GM12878 (cell line): ENCODE measurements around the gene MPRIP. TPM values are rescaled to one million over a fixed set of nuclear protein-coding genes. Genes with fewer than 3 reads are reported as not detected.

Experiments
- ATAC-seq: fragments of 200-7000 bp; cut with Tn5 transposase; 3 replicates; pipeline ENCODE4 v1.9.1; 2020; ENCODE audit warnings: mild to moderate bottlenecking, moderate library complexity
- BruUV-seq: library from RNA; stranded (reverse); fragments of 400-500 nt; replicated peaks from 2 replicates; lab custom pipeline; 2021; lab: Mats Ljungman, UMichigan
- CTCF ChIA-PET: fragments of 300-600 bp; sonication (Branson Sonifier 250); formaldehyde crosslinking; extraction: SDS; loops from one replicate; lab custom pipeline; 2021; ENCODE audit warnings: inconsistent platforms; lab: Yijun Ruan, JAX
- POLR2A ChIA-PET: fragments of 350-600 bp; formaldehyde crosslinking; extraction: SDS; loops from one replicate; lab custom pipeline; 2021; ENCODE audit warnings: inconsistent platforms; lab: Charles Lee
- RAD21 ChIA-PET: fragments of 300-600 bp; sonication (Branson Sonifier 250); formaldehyde crosslinking; loops from one replicate; lab custom pipeline; 2023; ENCODE audit warnings: antibody characterized with exemption; ENCODE audit not compliant: unreplicated experiment; lab: Charles Lee
- SMC1A ChIA-PET: fragments of 300-600 bp; sonication (Branson Sonifier 250); formaldehyde crosslinking; loops from one replicate; lab custom pipeline; 2023; ENCODE audit not compliant: unreplicated experiment, uncharacterized antibody; lab: Charles Lee
- DNase-seq: peaks from one replicate; pipeline ENCODE4 v3.0.0-alpha.2; 2011; ENCODE audit warnings: low read depth, low spot score
- FAIRE-seq: peaks from 3 replicates; lab custom pipeline; 2011; peaks lifted over from hg19 to GRCh38; lab: Jason Lieb, UNC
- H2AFZ ChIP-seq: 2 replicates; pipeline ENCODE4 v1.6.0; 2011; ENCODE audit warnings: low read depth, low read length, control low read depth; ENCODE audit not compliant: control insufficient read depth
- H3K27ac ChIP-seq: 2 replicates; pipeline ENCODE4 v1.5.1; 2011; ENCODE audit warnings: control low read depth; ENCODE audit not compliant: control insufficient read depth, insufficient read depth
- H3K27me3 ChIP-seq, 2 experiments: replicated peaks in 1 of 2; 2 replicates each; pipeline versions ENCODE4 v1.6.0 to v1.6.1; 2011; ENCODE audit warnings: low read length in 1 of 2; ENCODE audit not compliant: control insufficient read depth in 2 of 2, insufficient read depth in 2 of 2
- H3K36me3 ChIP-seq, 2 experiments: 2 replicates each; pipeline ENCODE4 v1.5.1; 2011; ENCODE audit warnings: low read length in 1 of 2; ENCODE audit not compliant: control insufficient read depth in 2 of 2, insufficient read depth in 2 of 2
- H3K4me1 ChIP-seq: 2 replicates; pipeline ENCODE4 v1.6.1; 2011; ENCODE audit warnings: mild to moderate bottlenecking, low read length, moderate library complexity, mixed read lengths; ENCODE audit not compliant: control insufficient read depth, insufficient read depth
- H3K4me2 ChIP-seq: 2 replicates; pipeline ENCODE4 v1.6.0; 2011; ENCODE audit warnings: control low read depth; ENCODE audit not compliant: control insufficient read depth, insufficient read depth
- H3K4me3 ChIP-seq: fragments of 200-600 bp; sonication (generic); 2 replicates; pipeline ENCODE4 v1.5.1; 2016
- H3K79me2 ChIP-seq: 2 replicates; pipeline ENCODE4 v1.6.0; 2011; ENCODE audit warnings: low read length; ENCODE audit not compliant: control insufficient read depth, insufficient read depth
- H3K9ac ChIP-seq: 2 replicates; pipeline ENCODE4 v1.8.0; 2011; ENCODE audit warnings: low read length, control low read depth, mixed read lengths; ENCODE audit not compliant: control insufficient read depth, insufficient read depth
- H3K9me3 ChIP-seq: replicated peaks from 3 replicates; pipeline ENCODE4 v1.5.1; 2011; ENCODE audit warnings: mild to moderate bottlenecking, low read length; ENCODE audit not compliant: control insufficient read depth, insufficient read depth
- H4K20me1 ChIP-seq: 2 replicates; pipeline ENCODE4 v1.6.0; 2011; ENCODE audit not compliant: control insufficient read depth, insufficient read depth
- ATF7 ChIP-seq: fragments of 450-650 bp; IDR thresholded peaks from 2 replicates; pipeline ENCODE4 v1.6.1; 2016; ENCODE audit warnings: low read depth, mild to moderate bottlenecking
- IKZF2 ChIP-seq, 2 experiments: fragments of 450-650 bp; IDR thresholded peaks; 2 replicates each; pipeline ENCODE4 v1.6.1; 2017; ENCODE audit warnings: mild to moderate bottlenecking in 2 of 2, moderate library complexity in 2 of 2
- LARP7 ChIP-seq: fragments of 450-650 bp; IDR thresholded peaks from 2 replicates; pipeline ENCODE4 v1.6.1; 2017; ENCODE audit warnings: mild to moderate bottlenecking
- MEF2B ChIP-seq: fragments of 450-650 bp; IDR thresholded peaks from 2 replicates; pipeline ENCODE4 v1.6.1; 2018; ENCODE audit warnings: mild to moderate bottlenecking, moderate library complexity; ENCODE audit not compliant: partially characterized antibody, poor library complexity, severe bottlenecking
- WGBS: methylation state at CpG from one replicate; pipeline ENCODE4 v1.1.6; 2016; ENCODE audit warnings: low lambda C conversion rate; ENCODE audit not compliant: insufficient replicate concordance, insufficient coverage; ENCODE audit errors: missing lambda C conversion rate; 5-methylcytosine and 5-hydroxymethylcytosine counted together
- in situ Hi-C: fragments of 300-500 bp; cut with MboI; formaldehyde crosslinking; loops from 9 replicates; pipeline ENCODE4 v1.14.3; 2018; ENCODE audit warnings: mixed read lengths
- intact Hi-C: fragments of 100-400 bp; cut with micrococcal nuclease; formaldehyde crosslinking; loops from one replicate; pipeline ENCODE4 v1.14.2; 2022; ENCODE audit not compliant: unreplicated experiment
- polyA plus RNA-seq, 11 experiments: library from polyadenylated mRNA; depleted of rRNA in 4 of 11; unstranded in 6 of 11; stranded (reverse) in 5 of 11; fragments of >200 nt; fragmentation: Nextera tagmentation in 4 of 11; fragmentation: Illumina TruSeq in 1 of 11; extraction: Ambion mirVana in 4 of 11; extraction: Trizol in 1 of 11; gene quantifications; 1 replicate in 1 of 11; 2 replicates in 10 of 11; pipeline versions ENCODE4 v1.2.1 to v1.2.3, GENCODE V29; 2011 to 2016; ENCODE audit warnings: inconsistent platforms in 2 of 11, missing spikeins in 2 of 11, low read depth in 1 of 11
- total RNA-seq, 4 experiments: library from RNA; depleted of rRNA in 3 of 4; stranded (reverse); fragments of >200 nt in 3 of 4; fragmentation: Illumina TruSeq in 1 of 4; extraction: Trizol in 1 of 4; gene quantifications; 2 replicates each; pipeline versions ENCODE4 v1.2.1 to v1.2.3, GENCODE V29; 2013 to 2021
- TF ChIP-seq, protein P1 (sequence below): IDR thresholded peaks from 2 replicates; pipeline ENCODE4 v1.6.1; 2011; ENCODE audit warnings: mild to moderate bottlenecking, low read depth, low read length, moderate library complexity; ENCODE audit not compliant: insufficient replicate concordance
- TF ChIP-seq, protein P2 (sequence below): IDR thresholded peaks from 2 replicates; pipeline ENCODE4 v1.6.1; 2011; ENCODE audit warnings: low read depth, mild to moderate bottlenecking, low read length, moderate library complexity, borderline replicate concordance; ENCODE audit errors: extremely low read depth
- TF ChIP-seq, protein P3 (sequence below): fragments of 450-650 bp; formaldehyde crosslinking; IDR thresholded peaks from 2 replicates; pipeline ENCODE4 v1.4.0; 2022; ENCODE audit warnings: mild to moderate bottlenecking, moderate library complexity

The MPRIP gene
- total and polyA plus RNA-seq, 10 of the 15 experiments (the other 5 are each of a cell fraction or from before 2014, with no cell fraction given) = 16.5 to 168 (median 71.7) TPM

DNA sequence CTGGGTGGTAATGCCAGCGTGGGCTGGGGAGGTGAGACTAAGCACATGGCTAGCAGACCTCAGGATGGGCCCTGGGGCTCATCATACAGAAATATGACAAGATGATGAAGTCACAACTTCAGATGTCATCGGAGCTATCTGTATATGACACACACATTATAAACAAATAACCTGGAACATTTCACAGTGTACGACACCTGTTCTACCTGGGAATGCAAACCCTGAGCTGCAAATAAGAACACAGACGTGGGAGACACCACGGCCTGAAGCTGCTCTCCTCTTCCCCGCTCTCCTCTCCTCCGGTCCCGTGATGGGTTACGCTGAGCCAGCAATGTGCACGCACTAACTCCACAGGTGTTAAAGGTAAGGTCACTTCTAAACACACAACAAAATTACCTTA lies 159.0 kb downstream of the MPRIP start (continued):
- TF ChIP-seq MEF2B (no peak), LARP7 (no peak), IKZF2 (IDR thresholded peaks at IDR 0.05) (no peak), ATF7 (no peak)
- TF ChIP-seq, protein P1, sequence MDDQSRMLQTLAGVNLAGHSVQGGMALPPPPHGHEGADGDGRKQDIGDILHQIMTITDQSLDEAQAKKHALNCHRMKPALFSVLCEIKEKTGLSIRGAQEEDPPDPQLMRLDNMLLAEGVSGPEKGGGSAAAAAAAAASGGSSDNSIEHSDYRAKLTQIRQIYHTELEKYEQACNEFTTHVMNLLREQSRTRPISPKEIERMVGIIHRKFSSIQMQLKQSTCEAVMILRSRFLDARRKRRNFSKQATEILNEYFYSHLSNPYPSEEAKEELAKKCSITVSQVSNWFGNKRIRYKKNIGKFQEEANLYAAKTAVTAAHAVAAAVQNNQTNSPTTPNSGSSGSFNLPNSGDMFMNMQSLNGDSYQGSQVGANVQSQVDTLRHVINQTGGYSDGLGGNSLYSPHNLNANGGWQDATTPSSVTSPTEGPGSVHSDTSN = no peak
- TF ChIP-seq, protein P2, sequence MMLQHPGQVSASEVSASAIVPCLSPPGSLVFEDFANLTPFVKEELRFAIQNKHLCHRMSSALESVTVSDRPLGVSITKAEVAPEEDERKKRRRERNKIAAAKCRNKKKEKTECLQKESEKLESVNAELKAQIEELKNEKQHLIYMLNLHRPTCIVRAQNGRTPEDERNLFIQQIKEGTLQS = no peak
- TF ChIP-seq, all 136 proteins: peak for 0

DNA sequence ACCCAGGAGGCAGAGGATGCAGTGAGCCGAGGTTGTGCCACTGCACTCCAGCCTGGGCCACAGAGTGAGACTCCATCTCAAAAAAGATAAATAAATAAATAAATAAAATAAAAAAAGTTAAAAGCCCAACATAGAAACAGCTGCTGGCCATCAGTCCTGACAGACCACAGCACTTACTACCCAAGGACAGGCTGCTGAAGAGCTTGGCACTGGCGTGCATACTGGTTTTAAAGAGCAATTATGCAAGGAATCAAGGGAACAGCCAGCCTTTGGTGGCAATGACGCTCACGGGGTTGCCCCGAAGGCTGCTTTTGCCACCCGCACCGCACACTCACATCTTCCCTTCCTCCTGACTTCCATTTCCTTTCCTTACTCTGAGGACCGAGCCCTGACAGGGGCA lies 159.7 kb downstream of the MPRIP start:
- Histone ChIP-seq H3K4me3 (no peak overlapping the region), H3K4me1 (peaks cover 9% of the 10 kb centered on the region; the same call in 1 of the 2 replicates), H3K9me3 (no peaks in the 10 kb centered on the region), H3K27me3 (no peaks in the 10 kb centered on the region), H3K79me2 (peaks cover 32% of the 10 kb centered on the region), H4K20me1 (no peaks in the 10 kb centered on the region), H3K36me3 (peaks cover 2 to 7% of the 10 kb centered on the region in 2 experiments), H3K4me2 (no peak overlapping the region), H3K9ac (no peak overlapping the region), H2AFZ (no peak overlapping the region), H3K27ac (no peak overlapping the region)
- no peak for ATAC-seq
- no TSS peak for BruUV-seq
- FAIRE-seq = no peak
- ChIA-PET RAD21 (no interaction called here), SMC1A (interaction anchor here (3.1 kb wide), 1 partner anchor 21 kb away, joined by 10 read pairs; no protein-coding TSS in a partner anchor), CTCF (no interaction called here), POLR2A (no interaction called here)
- WGBS = 94% methylated on average over 8 of the region's 8 CpGs
- in situ Hi-C loops = no loop called here
- TF ChIP-seq, protein P3, sequence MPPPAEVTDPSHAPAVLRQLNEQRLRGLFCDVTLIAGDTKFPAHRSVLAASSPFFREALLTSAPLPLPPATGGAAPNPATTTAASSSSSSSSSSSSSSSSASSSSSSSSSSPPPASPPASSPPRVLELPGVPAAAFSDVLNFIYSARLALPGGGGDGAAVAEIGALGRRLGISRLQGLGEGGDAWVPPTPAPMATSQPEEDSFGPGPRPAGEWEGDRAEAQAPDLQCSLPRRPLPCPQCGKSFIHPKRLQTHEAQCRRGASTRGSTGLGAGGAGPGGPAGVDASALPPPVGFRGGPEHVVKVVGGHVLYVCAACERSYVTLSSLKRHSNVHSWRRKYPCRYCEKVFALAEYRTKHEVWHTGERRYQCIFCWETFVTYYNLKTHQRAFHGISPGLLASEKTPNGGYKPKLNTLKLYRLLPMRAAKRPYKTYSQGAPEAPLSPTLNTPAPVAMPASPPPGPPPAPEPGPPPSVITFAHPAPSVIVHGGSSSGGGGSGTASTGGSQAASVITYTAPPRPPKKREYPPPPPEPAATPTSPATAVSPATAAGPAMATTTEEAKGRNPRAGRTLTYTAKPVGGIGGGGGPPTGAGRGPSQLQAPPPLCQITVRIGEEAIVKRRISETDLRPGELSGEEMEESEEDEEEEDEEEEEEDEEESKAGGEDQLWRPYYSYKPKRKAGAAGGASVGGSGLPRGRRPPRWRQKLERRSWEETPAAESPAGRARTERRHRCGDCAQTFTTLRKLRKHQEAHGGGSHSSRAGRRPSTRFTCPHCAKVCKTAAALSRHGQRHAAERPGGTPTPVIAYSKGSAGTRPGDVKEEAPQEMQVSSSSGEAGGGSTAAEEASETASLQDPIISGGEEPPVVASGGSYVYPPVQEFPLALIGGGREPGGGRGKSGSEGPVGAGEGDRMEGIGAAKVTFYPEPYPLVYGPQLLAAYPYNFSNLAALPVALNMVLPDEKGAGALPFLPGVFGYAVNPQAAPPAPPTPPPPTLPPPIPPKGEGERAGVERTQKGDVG (CRISPR knock-in tag) = no peak
- TF ChIP-seq IKZF2 (IDR thresholded peaks at IDR 0.05) = no peak
- no peak for DNase-seq
- intact Hi-C loops = loop anchor here (10.0 kb wide), 2 partner anchors 103 to 197 kb away; partner anchors contain the start of gene NT5M
